Endothelial cell of umbilical vein (primary cell): ENCODE data around the gene LGALS9C. TPM values are rescaled to one million over a fixed set of nuclear protein-coding genes. Genes with fewer than 3 reads are reported as not detected.
"Not testable (repeated sequence)": the region's sequence is repeated elsewhere in the genome, so short reads cannot be mapped to it uniquely, and the experiment has no call there.

ENCODE experiments used
- BruUV-seq: library from RNA; stranded (reverse); fragments of 400-500 nt; replicated peaks from 2 replicates; lab custom pipeline; 2021; lab: Mats Ljungman, UMichigan
- CTCF ChIA-PET: fragments of 300-600, 350-600 bp; sonication (Branson Sonifier 250); formaldehyde crosslinking; loops from one replicate; lab custom pipeline; 2021; ENCODE audit warnings: antibody characterized with exemption, inconsistent platforms; lab: Charles Lee
- POLR2A ChIA-PET: fragments of 300-600, 350-600 bp; sonication (Branson Sonifier 250); formaldehyde crosslinking; loops from one replicate; lab custom pipeline; 2021; ENCODE audit warnings: antibody characterized with exemption, inconsistent platforms; lab: Charles Lee
- DNase-seq: peaks from one replicate; pipeline ENCODE4 v3.0.0-alpha.2; 2011; ENCODE audit warnings: low read depth, low spot score
- FAIRE-seq: peaks from 2 replicates; lab custom pipeline; 2011; peaks lifted over from hg19 to GRCh38; lab: Jason Lieb, UNC
- H2AFZ ChIP-seq: 2 replicates; pipeline ENCODE4 v1.6.0; 2012; ENCODE audit warnings: low read depth, low read length, control low read depth, inconsistent platforms
- H3K27ac ChIP-seq: 2 replicates; pipeline ENCODE4 v1.5.1; 2011; ENCODE audit warnings: low read depth, mild to moderate bottlenecking, control low read depth, low read length, moderate library complexity; ENCODE audit not compliant: insufficient read depth
- H3K27me3 ChIP-seq, 2 experiments: 2 replicates each; pipeline versions ENCODE4 v1.6.0 to v1.6.1; 2011; ENCODE audit warnings: low read length in 2 of 2, mixed read lengths in 1 of 2; ENCODE audit not compliant: control insufficient read depth in 2 of 2, insufficient read depth in 2 of 2
- H3K36me3 ChIP-seq, 2 experiments: 2 replicates in 1 of 2; 3 replicates in 1 of 2; pipeline ENCODE4 v1.5.1; 2011; ENCODE audit warnings: low read length in 2 of 2, mild to moderate bottlenecking in 1 of 2, moderate library complexity in 1 of 2; ENCODE audit not compliant: control insufficient read depth in 2 of 2, insufficient read depth in 2 of 2; ENCODE audit errors: extremely low read depth in 1 of 2
- H3K4me1 ChIP-seq: 3 replicates; pipeline ENCODE4 v1.5.1; 2011; ENCODE audit warnings: mild to moderate bottlenecking, low read length; ENCODE audit not compliant: control insufficient read depth, insufficient read depth; ENCODE audit errors: extremely low read depth
- H3K4me2 ChIP-seq: 2 replicates; pipeline ENCODE4 v1.6.1; 2011; ENCODE audit warnings: low read length, control low read depth, mixed read lengths; ENCODE audit not compliant: insufficient read depth
- H3K4me3 ChIP-seq, 3 experiments: fragments of 200-600 bp in 1 of 3; sonication (generic), shearing (Covaris generic) in 1 of 3; replicated peaks in 1 of 3; 2 replicates each; pipeline ENCODE4 v1.5.1; 2011 to 2016; ENCODE audit warnings: control low read depth in 3 of 3, low read length in 3 of 3, mild to moderate bottlenecking in 2 of 3, inconsistent platforms in 1 of 3, low read depth in 1 of 3, moderate library complexity in 1 of 3; ENCODE audit not compliant: insufficient read depth in 1 of 3
- H3K79me2 ChIP-seq: 2 replicates; pipeline ENCODE4 v1.6.0; 2012; ENCODE audit warnings: low read length, inconsistent platforms; ENCODE audit not compliant: control insufficient read depth, insufficient read depth
- H3K9ac ChIP-seq: replicated peaks from 2 replicates; pipeline ENCODE3; 2011; ENCODE audit warnings: low read length, control low read depth; ENCODE audit not compliant: insufficient read depth; ENCODE audit errors: extremely low read depth
- H3K9me1 ChIP-seq: replicated peaks from 3 replicates; pipeline ENCODE4 v1.6.0; 2011; ENCODE audit warnings: mild to moderate bottlenecking, low read length; ENCODE audit not compliant: control insufficient read depth, insufficient read depth; ENCODE audit errors: extremely low read depth
- H3K9me3 ChIP-seq: replicated peaks from 2 replicates; pipeline ENCODE4 v1.5.1; 2012; ENCODE audit warnings: low read length, inconsistent platforms; ENCODE audit not compliant: control insufficient read depth, insufficient read depth
- H4K20me1 ChIP-seq: replicated peaks from 2 replicates; pipeline ENCODE3; 2011; ENCODE audit warnings: mild to moderate bottlenecking, low read length; ENCODE audit not compliant: control insufficient read depth, insufficient read depth; ENCODE audit errors: extremely low read depth
- dilution Hi-C: fragments of 300-500 bp; cut with MboI; formaldehyde crosslinking; loops from one replicate; pipeline ENCODE4 v1.15.0; 2019; ENCODE audit warnings: low sequenced_read_pairs; ENCODE audit not compliant: extremely low pct_ligation_motif_present
- intact Hi-C: fragments of 100-400 bp; cut with micrococcal nuclease; formaldehyde crosslinking; loops from one replicate; pipeline ENCODE4 v1.10.0; 2022
- polyA plus RNA-seq, 4 experiments: library from polyadenylated mRNA; depleted of rRNA in 3 of 4; stranded (reverse) in 3 of 4; unstranded in 1 of 4; fragments of >200 nt; gene quantifications; 2 replicates each; pipeline versions ENCODE4 v1.2.1 to v1.2.3, GENCODE V29; 2011 to 2012; ENCODE audit warnings: missing spikeins in 1 of 4
- total RNA-seq: library from RNA; stranded (reverse); gene quantifications from 2 replicates; pipeline ENCODE4 v1.2.3, GENCODE V29; 2021

The LGALS9C gene
- total and polyA plus RNA-seq, 2 donors (not counting 3 experiments of a cell fraction or from before 2014, with no cell fraction given) = not detected

- DNase-seq, CTCF ChIA-PET, intact Hi-C loops, H2AFZ ChIP-seq, dilution Hi-C loops, BruUV-seq, FAIRE-seq, POLR2A ChIA-PET, H4K20me1 ChIP-seq, H3K9me1 ChIP-seq, H3K9me3 ChIP-seq, H3K4me2 ChIP-seq, H3K4me1 ChIP-seq, H3K27me3 ChIP-seq, H3K79me2 ChIP-seq, H3K9ac ChIP-seq, H3K36me3 ChIP-seq, H3K27ac ChIP-seq, H3K4me3 ChIP-seq: not testable (repeated sequence)
Observed at GRCh38 chr17:18442532-18442931, 34.1 kb upstream of the LGALS9C start.

- H3K9ac ChIP-seq, DNase-seq, dilution Hi-C loops: not testable (repeated sequence)
Observed at GRCh38 chr17:18447476-18448205, 28.9 kb upstream of the LGALS9C start.

GRCh38 chr17:18448311-18448710, 28.3 kb upstream of the LGALS9C start:
- H3K9ac ChIP-seq, DNase-seq, FAIRE-seq, H4K20me1 ChIP-seq, POLR2A ChIA-PET, H3K36me3 ChIP-seq, H3K27me3 ChIP-seq, H2AFZ ChIP-seq, H3K4me1 ChIP-seq, H3K27ac ChIP-seq, CTCF ChIA-PET, BruUV-seq, intact Hi-C loops, H3K79me2 ChIP-seq, H3K4me3 ChIP-seq, H3K4me2 ChIP-seq, H3K9me1 ChIP-seq, H3K9me3 ChIP-seq, dilution Hi-C loops: not testable (repeated sequence)

More at GRCh38 chr17:18447476-18448205, 28.9 kb upstream of the LGALS9C start:
- H2AFZ ChIP-seq, H3K9me1 ChIP-seq, FAIRE-seq, H3K4me2 ChIP-seq, H3K79me2 ChIP-seq, H4K20me1 ChIP-seq, CTCF ChIA-PET, H3K4me3 ChIP-seq, H3K27ac ChIP-seq, intact Hi-C loops, POLR2A ChIA-PET, BruUV-seq, H3K27me3 ChIP-seq, H3K36me3 ChIP-seq, H3K9me3 ChIP-seq, H3K4me1 ChIP-seq: not testable (repeated sequence)

GRCh38 chr17:18449833-18450232, 26.8 kb upstream of the LGALS9C start:
- H3K4me3 ChIP-seq, H2AFZ ChIP-seq, POLR2A ChIA-PET, DNase-seq, H3K9me1 ChIP-seq, H3K36me3 ChIP-seq, H3K27me3 ChIP-seq, intact Hi-C loops, H3K4me2 ChIP-seq, dilution Hi-C loops, H4K20me1 ChIP-seq, CTCF ChIA-PET, H3K79me2 ChIP-seq, BruUV-seq, H3K27ac ChIP-seq, FAIRE-seq, H3K9me3 ChIP-seq, H3K9ac ChIP-seq, H3K4me1 ChIP-seq: not testable (repeated sequence)
